PC-3 (cell line): ENCODE measurements around the gene ATG13. TPM values are rescaled to one million over a fixed set of nuclear protein-coding genes. Genes with fewer than 3 reads are reported as not detected.

Source experiments
- ATAC-seq: fragments of 200-7000 bp; cut with Tn5 transposase; 2 replicates; pipeline ENCODE4 v1.9.1; 2020; ENCODE audit warnings: mild to moderate bottlenecking, moderate library complexity
- BruUV-seq: library from RNA; stranded (reverse); fragments of 400-500 nt; replicated peaks from 2 replicates; lab custom pipeline; 2021; lab: Mats Ljungman, UMichigan
- CTCF ChIA-PET: fragments of 300-600 bp; sonication (Branson Sonifier 250); formaldehyde crosslinking; loops from one replicate; lab custom pipeline; 2022; ENCODE audit warnings: antibody characterized with exemption; lab: Charles Lee
- POLR2A ChIA-PET: fragments of 300-600 bp; sonication (Branson Sonifier 250); formaldehyde crosslinking; loops from one replicate; lab custom pipeline; 2022; ENCODE audit warnings: antibody characterized with exemption; ENCODE audit not compliant: unreplicated experiment; lab: Charles Lee
- DNase-seq: peaks from one replicate; pipeline ENCODE4 v3.0.0-alpha.2; 2015
- H2AFZ ChIP-seq: fragments of 300-600 bp; sonication (generic); 2 replicates; pipeline ENCODE4 v1.6.0; 2016; ENCODE audit warnings: antibody characterized with exemption, low read length
- H3F3A ChIP-seq: fragments of 300-600 bp; sonication (generic); one replicate; pipeline ENCODE4 v1.6.0; 2017; ENCODE audit warnings: antibody characterized with exemption, low read length, control low read depth, mild to moderate bottlenecking; ENCODE audit not compliant: unreplicated experiment
- H3K27ac ChIP-seq: fragments of 300-600 bp; sonication (generic); 2 replicates; pipeline ENCODE4 v1.5.1; 2016; ENCODE audit warnings: mild to moderate bottlenecking, low read length
- H3K27me3 ChIP-seq: fragments of 300-600 bp; sonication (generic); 2 replicates; pipeline ENCODE4 v1.6.1; 2016; ENCODE audit warnings: low read length, mixed read lengths
- H3K36me3 ChIP-seq: fragments of 300-600 bp; sonication (generic); 2 replicates; pipeline ENCODE4 v1.6.1; 2016; ENCODE audit warnings: low read depth, mixed run types, low read length, mixed read lengths
- H3K4me1 ChIP-seq: fragments of 300-600 bp; sonication (generic); 2 replicates; pipeline ENCODE4 v1.5.1; 2016; ENCODE audit warnings: low read length; ENCODE audit not compliant: insufficient read depth
- H3K4me2 ChIP-seq: fragments of 300-600 bp; sonication (generic); 2 replicates; pipeline ENCODE4 v1.6.0; 2016; ENCODE audit warnings: low read length
- H3K4me3 ChIP-seq: fragments of 300-600 bp; sonication (generic); 2 replicates; pipeline ENCODE4 v1.5.1; 2016; ENCODE audit warnings: mild to moderate bottlenecking, low read length, mixed read lengths
- H3K79me2 ChIP-seq: fragments of 300-600 bp; sonication (generic); 2 replicates; pipeline ENCODE4 v1.6.1; 2017; ENCODE audit warnings: low read length, mixed read lengths
- H3K9ac ChIP-seq: fragments of 300-600 bp; sonication (generic); 2 replicates; pipeline ENCODE4 v1.6.0; 2016; ENCODE audit warnings: mild to moderate bottlenecking, low read length
- H3K9me2 ChIP-seq: fragments of 300-600 bp; sonication (generic); replicated peaks from 2 replicates; pipeline ENCODE4 v1.6.1; 2016; ENCODE audit warnings: mixed run types, low read length, mixed read lengths
- H3K9me3 ChIP-seq: fragments of 300-600 bp; sonication (generic); 2 replicates; pipeline ENCODE4 v1.6.1; 2016; ENCODE audit warnings: low read length, mixed read lengths
- H4K20me1 ChIP-seq: fragments of 300-600 bp; sonication (generic); 2 replicates; pipeline ENCODE4 v1.6.1; 2016; ENCODE audit warnings: low read length, mixed read lengths
- CTCF ChIP-seq: fragments of 300-600 bp; sonication (generic); conservative IDR thresholded peaks from 2 replicates; pipeline ENCODE4 v1.5.1; 2017; ENCODE audit warnings: antibody characterized with exemption, low read depth, mild to moderate bottlenecking, low read length
- EZH2 ChIP-seq: fragments of 300-600 bp; sonication (generic); IDR thresholded peaks from one replicate; pipeline ENCODE4 v1.6.1; 2017; ENCODE audit warnings: antibody characterized with exemption, mild to moderate bottlenecking, low read length; ENCODE audit not compliant: unreplicated experiment
- EZH2phosphoT487 ChIP-seq: fragments of 300-600 bp; sonication (generic); IDR thresholded peaks from 2 replicates; pipeline ENCODE4 v1.6.1; 2018; ENCODE audit warnings: mild to moderate bottlenecking, antibody characterized with exemption, low read length, borderline replicate concordance
- intact Hi-C: fragments of 100-400 bp; cut with micrococcal nuclease; formaldehyde crosslinking; loops from 2 replicates; pipeline ENCODE4 v1.9.0; 2023
- total RNA-seq: library from RNA; depleted of rRNA; stranded (reverse); fragments of >200 nt; gene quantifications from 2 replicates; pipeline ENCODE4 v1.2.3, GENCODE V29; 2014

The ATG13 gene
- total RNA-seq, 1 experiment from 2014 or later = 95.0 TPM

GRCh38 chr11:46679241-46680163 is 62.1 kb downstream of the ATG13 start:
- Histone ChIP-seq H3K4me3 (no peak overlapping the region), H3K4me1 (peaks cover 13% of the 10 kb centered on the region), H3K4me2 (no peak overlapping the region), H4K20me1 (no peaks in the 10 kb centered on the region), H3K27ac (no peak overlapping the region), H3K79me2 (no peaks in the 10 kb centered on the region), H3K9me3 (no peaks in the 10 kb centered on the region), H3F3A (no peaks in the 10 kb centered on the region), H2AFZ (no peak overlapping the region), H3K36me3 (peaks cover 3% of the 10 kb centered on the region; the same call in 1 of the 2 replicates), H3K9ac (no peak overlapping the region), H3K9me2 (no peaks in the 10 kb centered on the region), H3K27me3 (no peaks in the 10 kb centered on the region)
- TF ChIP-seq CTCF (no peak), EZH2phosphoT487 (no peak), EZH2 (no peak)
- POLR2A ChIA-PET = no interaction called here
- ATAC-seq (no peak), DNase-seq (no peak)
- no TSS peak for BruUV-seq
- CTCF ChIA-PET = no interaction called here
- intact Hi-C loops = loop anchor here (5.0 to 10.0 kb wide), 2 partner anchors 75 to 128 kb away; no protein-coding TSS in a partner anchor

GRCh38 chr11:46680164-46680760 is 62.9 kb downstream of the ATG13 start:
- Histone ChIP-seq H3K79me2 (no peaks in the 10 kb centered on the region), H3K4me1 (peaks cover 7% of the 10 kb centered on the region), H3K27ac (no peak overlapping the region), H3K36me3 (peaks cover 3% of the 10 kb centered on the region; the same call in 1 of the 2 replicates), H3K9me3 (no peaks in the 10 kb centered on the region), H2AFZ (no peak overlapping the region), H3F3A (no peaks in the 10 kb centered on the region), H3K27me3 (no peaks in the 10 kb centered on the region), H3K4me2 (no peak overlapping the region), H4K20me1 (no peaks in the 10 kb centered on the region), H3K4me3 (no peak overlapping the region), H3K9me2 (no peaks in the 10 kb centered on the region), H3K9ac (no peak overlapping the region)
- BruUV-seq = no TSS peak
- ChIA-PET CTCF (no interaction called here), POLR2A (no interaction called here)
- ATAC-seq (no peak), DNase-seq (no peak)
- intact Hi-C loops = no loop called here
- TF ChIP-seq EZH2 (no peak), EZH2phosphoT487 (no peak), CTCF (no peak)

GRCh38 chr11:46680815-46681214 is 63.5 kb downstream of the ATG13 start:
- H3K4me1 ChIP-seq = peaks cover 2% of the 10 kb centered on the region
- TF ChIP-seq EZH2phosphoT487 (no peak), EZH2 (no peak), CTCF (no peak)
- intact Hi-C loops = no loop called here
- no peak overlapping the region for H3K4me2 ChIP-seq
- no peak overlapping the region for H3K4me3 ChIP-seq
- no peaks in the 10 kb centered on the region for H3K79me2 ChIP-seq
- no peaks in the 10 kb centered on the region for H3K27me3 ChIP-seq
- H2AFZ ChIP-seq = no peak overlapping the region
- H3F3A ChIP-seq = no peaks in the 10 kb centered on the region
- no peaks in the 10 kb centered on the region for H3K9me2 ChIP-seq
- H3K9me3 ChIP-seq = no peaks in the 10 kb centered on the region
- ChIA-PET POLR2A (no interaction called here), CTCF (no interaction called here)
- H3K36me3 ChIP-seq = peaks cover 3% of the 10 kb centered on the region; the same call in 1 of the 2 replicates
- no peak overlapping the region for H3K9ac ChIP-seq
- no peaks in the 10 kb centered on the region for H4K20me1 ChIP-seq
- DNase-seq (no peak), ATAC-seq (no peak)
- H3K27ac ChIP-seq = no peak overlapping the region
- no TSS peak for BruUV-seq
